ENCODE data around the gene FBLIM1. TPM values are rescaled to one million over a fixed set of nuclear protein-coding genes. Genes with fewer than 3 reads are reported as not detected.
"Not testable (repeated sequence)": the region's sequence is repeated elsewhere in the genome, so short reads cannot be mapped to it uniquely, and the experiment has no call there.

The FBLIM1 gene
- total RNA-seq, 2 experiments from 2014 or later, result 0.50 TPM; not detected in 1

GRCh38 chr1:15825800-15826199 is 67.2 kb downstream of the FBLIM1 start:
- CTCF ChIA-PET, result interaction anchor here (0.6 kb wide), 1 partner anchor 527 kb away, joined by 3 read pairs; no protein-coding TSS in a partner anchor
- peaks cover 19% of the 10 kb centered on the region for H3K4me1 Mint-ChIP-seq (ENCODE audit: low read depth)
- POLR2A ChIA-PET, result interaction anchor here (0.6 to 0.7 kb wide), 2 partner anchors 34 to 1078 kb away, joined by 3 read pairs; no protein-coding TSS in a partner anchor
- Histone ChIP-seq H3K4me3 (ENCODE audit: low read length) (no peak overlapping the region), H3K27me3 (ENCODE audit: control insufficient read depth in 1 of 2, insufficient read depth in 2 of 2, low read length in 2 of 2) (no peaks in the 10 kb centered on the region), H3K9me3 (ENCODE audit: control insufficient read depth in 1 of 2, insufficient read depth in 1 of 2, low read length in 2 of 2) (no peaks in the 10 kb centered on the region), H3K27ac (ENCODE audit: low read depth in 1 of 2, low read length in 2 of 2) (no peak overlapping the region), H3K36me3 (ENCODE audit: insufficient read depth, low read length) (no peaks in the 10 kb centered on the region), H3K4me1 (ENCODE audit: insufficient read depth, low read length) (peaks cover 11% of the 10 kb centered on the region)
- H3K27ac Mint-ChIP-seq, result no peak overlapping the region
- no peak for TF ChIP-seq CTCF (IDR thresholded peaks at IDR 0.05)
- no peaks in the 10 kb centered on the region for H3K9me3 Mint-ChIP-seq
- DNase-seq (peak in 1 of 14 experiments; percentile 22), ATAC-seq (ENCODE audit: poor library complexity) (no peak)
- H3K36me3 Mint-ChIP-seq (ENCODE audit: low read depth), result no peaks in the 10 kb centered on the region
- H3K4me3 Mint-ChIP-seq, result no peak overlapping the region
- H3K27me3 Mint-ChIP-seq, result no peaks in the 10 kb centered on the region
- intact Hi-C loops (cut with DNase I, micrococcal nuclease), result no loop called here

GRCh38 chr1:15826810-15827507 is 68.4 kb downstream of the FBLIM1 start:
- Histone ChIP-seq H3K27me3 (ENCODE audit: control insufficient read depth in 1 of 2, insufficient read depth in 2 of 2, low read length in 2 of 2) (no peaks in the 10 kb centered on the region), H3K9me3 (ENCODE audit: control insufficient read depth in 1 of 2, insufficient read depth in 1 of 2, low read length in 2 of 2) (no peaks in the 10 kb centered on the region), H3K4me1 (ENCODE audit: insufficient read depth, low read length) (peaks cover 11% of the 10 kb centered on the region), H3K27ac (ENCODE audit: low read depth in 1 of 2, low read length in 2 of 2) (no peak overlapping the region), H3K36me3 (ENCODE audit: insufficient read depth, low read length) (no peaks in the 10 kb centered on the region), H3K4me3 (ENCODE audit: low read length) (no peak overlapping the region)
- Mint-ChIP-seq H3K4me3 (no peak overlapping the region), H3K27ac (no peak overlapping the region), H3K9me3 (no peaks in the 10 kb centered on the region), H3K27me3 (no peaks in the 10 kb centered on the region), H3K36me3 (ENCODE audit: low read depth) (peaks cover 4% of the 10 kb centered on the region), H3K4me1 (ENCODE audit: low read depth) (peaks cover 28% of the 10 kb centered on the region)
- TF ChIP-seq CTCF (IDR thresholded peaks at IDR 0.05), result no peak
- no peak for DNase-seq
- ChIA-PET POLR2A (no interaction called here), CTCF (no interaction called here)
- intact Hi-C loops (cut with DNase I, micrococcal nuclease), result no loop called here
- no peak for ATAC-seq (ENCODE audit: poor library complexity)

- POLR2A ChIA-PET, result interaction anchor here (0.9 kb wide), 1 partner anchor 20 kb away, joined by 4 read pairs; the partner anchor contains the start of gene SPEN
- H3K4me3 ChIP-seq (ENCODE audit: low read length); intact Hi-C loops (cut with DNase I, micrococcal nuclease): not testable (repeated sequence)
These were observed 69.0 kb downstream of the FBLIM1 start for GRCh38 chr1:15827567-15827966.

GRCh38 chr1:15828931-15829330 is 70.3 kb downstream of the FBLIM1 start:
- H3K9me3 Mint-ChIP-seq; H3K36me3 Mint-ChIP-seq (ENCODE audit: low read depth); H3K27me3 Mint-ChIP-seq; ATAC-seq (ENCODE audit: poor library complexity); DNase-seq; H3K4me3 ChIP-seq (ENCODE audit: low read length); H3K36me3 ChIP-seq (ENCODE audit: insufficient read depth, low read length); H3K27ac Mint-ChIP-seq; CTCF ChIA-PET; H3K9me3 ChIP-seq (ENCODE audit: control insufficient read depth in 1 of 2, insufficient read depth in 1 of 2, low read length in 2 of 2); H3K27ac ChIP-seq (ENCODE audit: low read depth in 1 of 2, low read length in 2 of 2); intact Hi-C loops (cut with DNase I, micrococcal nuclease); H3K4me3 Mint-ChIP-seq; H3K27me3 ChIP-seq (ENCODE audit: control insufficient read depth in 1 of 2, insufficient read depth in 2 of 2, low read length in 2 of 2): not testable (repeated sequence)
- POLR2A ChIA-PET, result interaction anchor here (1.4 kb wide), 1 partner anchor 20 kb away, joined by 3 read pairs; no protein-coding TSS in a partner anchor
- H3K4me1 Mint-ChIP-seq (ENCODE audit: low read depth), result peaks cover 35% of the 10 kb centered on the region
- H3K4me1 ChIP-seq (ENCODE audit: insufficient read depth, low read length), result peaks cover 17% of the 10 kb centered on the region

More at GRCh38 chr1:15827567-15827966, 69.0 kb downstream of the FBLIM1 start:
- H3K9me3 ChIP-seq (ENCODE audit: control insufficient read depth in 1 of 2, insufficient read depth in 1 of 2, low read length in 2 of 2); H3K9me3 Mint-ChIP-seq; ATAC-seq (ENCODE audit: poor library complexity); H3K4me3 Mint-ChIP-seq; H3K27ac ChIP-seq (ENCODE audit: low read depth in 1 of 2, low read length in 2 of 2); H3K36me3 ChIP-seq (ENCODE audit: insufficient read depth, low read length); H3K27me3 Mint-ChIP-seq; H3K27ac Mint-ChIP-seq; H3K27me3 ChIP-seq (ENCODE audit: control insufficient read depth in 1 of 2, insufficient read depth in 2 of 2, low read length in 2 of 2); CTCF ChIA-PET; DNase-seq; H3K36me3 Mint-ChIP-seq (ENCODE audit: low read depth): not testable (repeated sequence)
- peaks cover 29% of the 10 kb centered on the region for H3K4me1 Mint-ChIP-seq (ENCODE audit: low read depth)
- peaks cover 13% of the 10 kb centered on the region for H3K4me1 ChIP-seq (ENCODE audit: insufficient read depth, low read length)

Measured in CD4-positive, alpha-beta T cell (primary cell).